KBM-7 (cell line): ENCODE results near the gene GPR34.
"Not testable (repeated sequence)": the region's sequence is repeated elsewhere in the genome, so short reads cannot be mapped to it uniquely, and the experiment has no call there.

Experiments used
- DNase-seq: peaks from one replicate; pipeline ENCODE4 v3.0.0-alpha.2; 2015
- in situ Hi-C: fragments of 300-500 bp; cut with MboI; formaldehyde crosslinking; loops from 2 replicates; pipeline ENCODE4 v1.14.3; 2020; ENCODE audit warnings: low sequenced_read_pairs, low pct_unique_long_range_greater_than_20kb, mixed read lengths

The GPR34 gene, protein sequence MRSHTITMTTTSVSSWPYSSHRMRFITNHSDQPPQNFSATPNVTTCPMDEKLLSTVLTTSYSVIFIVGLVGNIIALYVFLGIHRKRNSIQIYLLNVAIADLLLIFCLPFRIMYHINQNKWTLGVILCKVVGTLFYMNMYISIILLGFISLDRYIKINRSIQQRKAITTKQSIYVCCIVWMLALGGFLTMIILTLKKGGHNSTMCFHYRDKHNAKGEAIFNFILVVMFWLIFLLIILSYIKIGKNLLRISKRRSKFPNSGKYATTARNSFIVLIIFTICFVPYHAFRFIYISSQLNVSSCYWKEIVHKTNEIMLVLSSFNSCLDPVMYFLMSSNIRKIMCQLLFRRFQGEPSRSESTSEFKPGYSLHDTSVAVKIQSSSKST

DNA sequence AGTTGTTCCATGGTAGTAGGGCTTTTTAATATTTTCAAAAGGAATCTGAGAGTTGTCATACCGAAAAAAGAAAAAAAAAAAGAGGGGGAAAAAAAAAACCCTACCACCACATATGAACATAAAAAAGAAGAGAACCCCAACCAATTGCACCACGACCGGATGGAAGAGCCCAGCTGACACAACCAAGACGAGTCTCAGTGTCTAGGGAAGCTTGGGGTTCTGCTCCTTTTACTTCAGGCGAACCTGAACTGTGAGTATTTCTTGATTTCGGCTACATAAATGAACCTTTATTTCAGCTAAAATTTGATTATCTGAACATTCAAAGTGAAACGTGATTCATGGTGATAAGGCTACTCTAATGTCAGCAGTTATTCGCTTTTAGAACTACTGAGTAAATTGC is at the start of gene GPR34:
Gene GPR34 (plus strand): TSS at position 139 of the 400 bp plus-strand sequence. CDS start 6,661 bp downstream, outside the sequence.
- in situ Hi-C loops = no loop called here
- DNase-seq = peak; percentile 38

DNA sequence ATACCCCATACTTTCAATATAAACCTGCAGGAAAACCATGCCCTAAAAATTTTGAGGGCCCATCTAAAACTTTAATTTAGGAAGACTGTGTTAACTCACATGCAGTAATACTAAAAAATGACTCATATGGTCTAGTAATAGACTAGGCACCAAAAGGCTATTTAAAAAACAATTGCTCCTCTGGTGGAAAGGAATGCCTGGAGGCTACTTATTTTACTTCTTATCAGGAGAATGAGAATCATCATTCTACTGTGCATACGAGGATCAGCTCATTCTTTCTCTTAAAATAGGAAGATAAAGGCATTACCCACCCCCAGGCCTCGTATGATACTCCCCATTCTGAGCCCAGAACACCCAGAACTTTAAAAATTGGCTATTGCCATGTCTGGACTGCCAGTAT is 42.6 kb upstream of the GPR34 start:
- in situ Hi-C loops, DNase-seq: not testable (repeated sequence)

DNA sequence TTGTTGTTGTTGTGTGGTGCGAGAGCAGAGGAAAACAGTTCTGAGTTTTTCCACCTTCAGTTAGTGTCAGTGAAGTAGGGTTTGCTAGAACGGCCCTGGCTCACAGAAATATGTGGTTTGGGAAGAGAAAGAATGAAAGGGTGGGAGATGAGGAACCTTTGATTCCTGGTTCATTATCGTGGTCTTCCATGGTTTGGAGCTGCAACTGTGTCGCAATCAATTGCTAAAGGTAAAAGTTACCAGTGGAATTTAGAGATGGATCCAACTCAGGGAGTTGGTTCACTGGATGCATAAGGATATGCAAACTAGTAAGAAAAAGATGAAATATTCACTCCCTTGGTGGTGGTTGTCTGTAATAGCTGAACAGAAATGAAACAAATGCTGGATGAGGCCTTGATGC is 35.6 kb upstream of the GPR34 start:
- in situ Hi-C loops = no loop called here
- no peak for DNase-seq

DNA sequence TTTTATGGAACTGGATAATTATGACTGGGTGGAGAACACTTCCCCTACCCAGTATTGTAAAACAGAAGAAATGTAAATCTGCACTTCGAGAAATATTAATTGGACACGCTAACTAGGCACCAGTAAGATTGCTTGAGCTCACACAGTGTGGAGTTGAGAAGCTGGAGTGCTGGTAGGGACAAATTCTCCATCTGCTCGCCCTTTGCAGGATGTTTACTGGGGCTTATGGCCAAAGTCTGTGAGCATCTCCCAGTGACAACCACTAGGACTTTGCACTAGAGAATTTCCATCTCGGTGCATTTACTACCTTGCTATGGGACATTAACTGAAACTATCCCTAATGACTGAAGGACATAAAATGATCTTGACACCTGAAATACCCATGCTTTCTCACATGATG is 33.7 kb upstream of the GPR34 start:
- DNase-seq = no peak

DNA sequence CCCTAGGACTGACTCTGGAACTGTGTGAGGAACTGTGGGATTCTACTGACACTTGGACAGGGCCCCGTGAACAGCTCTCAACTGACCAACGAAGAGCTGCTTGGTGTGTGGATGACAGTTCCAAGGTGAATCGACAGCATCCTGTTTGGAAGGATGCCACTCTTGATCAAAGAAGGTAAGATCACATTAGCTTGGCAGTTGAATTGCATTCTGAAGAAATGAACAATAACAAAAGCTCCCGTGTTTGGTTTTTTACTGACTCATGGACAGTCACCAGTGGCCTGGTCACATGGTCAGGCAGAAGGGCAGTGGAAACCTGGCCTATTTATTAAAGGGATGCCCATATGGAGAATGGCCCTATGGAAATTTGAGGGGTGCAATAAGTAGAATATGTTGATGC is 33.1 kb upstream of the GPR34 start:
- no peak for DNase-seq
- in situ Hi-C loops = no loop called here

More for the DNA sequence above, 33.7 kb upstream of the GPR34 start:
- in situ Hi-C loops = no loop called here

DNA sequence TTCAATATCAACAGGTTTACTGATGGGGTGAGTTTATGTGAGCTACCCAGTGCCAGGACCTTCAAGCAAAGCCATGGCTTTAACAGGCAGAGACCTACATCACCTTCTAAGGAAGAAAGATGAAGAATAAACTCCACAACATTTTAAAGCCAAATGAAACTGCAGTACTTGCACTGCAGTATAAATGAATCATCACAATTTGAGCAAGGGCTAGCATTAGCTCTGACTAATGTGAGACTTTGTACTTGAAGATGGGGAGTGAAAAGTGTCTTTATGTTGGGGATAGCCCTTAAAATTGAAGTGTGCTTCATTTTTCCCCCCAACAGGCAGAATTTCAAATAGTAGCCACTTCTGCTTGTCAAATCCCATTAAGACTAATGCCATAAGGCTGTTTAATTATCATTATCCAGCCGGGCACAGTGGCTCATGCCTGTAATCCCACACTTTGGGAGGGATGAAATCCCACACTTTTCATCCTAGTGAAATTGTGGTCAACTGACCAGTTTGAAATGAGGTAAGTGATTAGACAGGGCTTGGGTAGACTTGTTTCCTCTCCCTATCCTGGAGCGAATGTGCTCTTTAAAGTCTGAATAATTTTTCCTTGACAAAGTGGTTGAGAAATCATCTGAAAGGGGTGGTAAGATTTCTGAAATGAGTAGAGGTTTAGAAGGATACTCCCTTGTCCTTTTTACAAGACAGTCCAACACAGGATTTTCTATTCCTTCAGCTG is 27.2 kb upstream of the GPR34 start:
- DNase-seq = no peak
- in situ Hi-C loops = no loop called here

DNA sequence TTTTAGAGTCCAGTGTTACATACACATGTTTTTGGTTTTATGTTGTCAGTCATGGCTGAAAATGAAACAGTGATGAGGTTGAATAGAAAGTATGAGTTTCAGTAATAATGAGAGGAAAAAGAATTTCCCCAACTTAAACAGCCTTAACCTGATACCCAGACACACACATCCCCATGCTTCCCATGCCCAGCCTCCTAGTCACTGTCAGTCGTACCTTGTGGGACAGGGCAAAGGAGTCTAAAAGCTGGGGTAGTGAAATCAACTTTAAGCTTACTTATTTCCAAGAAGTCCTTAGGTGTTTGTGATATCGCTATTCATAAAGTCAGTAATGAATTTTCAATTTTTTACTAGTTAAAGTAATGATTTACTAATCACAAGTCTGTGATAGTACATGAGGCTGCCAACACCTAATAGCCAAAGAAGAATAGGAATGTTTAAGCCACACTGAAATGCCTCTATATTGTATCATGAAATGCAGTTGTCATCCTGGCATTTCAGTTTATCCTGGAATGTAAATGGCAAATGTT is 24.3 kb upstream of the GPR34 start:
- no peak for DNase-seq
- in situ Hi-C loops = no loop called here

DNA sequence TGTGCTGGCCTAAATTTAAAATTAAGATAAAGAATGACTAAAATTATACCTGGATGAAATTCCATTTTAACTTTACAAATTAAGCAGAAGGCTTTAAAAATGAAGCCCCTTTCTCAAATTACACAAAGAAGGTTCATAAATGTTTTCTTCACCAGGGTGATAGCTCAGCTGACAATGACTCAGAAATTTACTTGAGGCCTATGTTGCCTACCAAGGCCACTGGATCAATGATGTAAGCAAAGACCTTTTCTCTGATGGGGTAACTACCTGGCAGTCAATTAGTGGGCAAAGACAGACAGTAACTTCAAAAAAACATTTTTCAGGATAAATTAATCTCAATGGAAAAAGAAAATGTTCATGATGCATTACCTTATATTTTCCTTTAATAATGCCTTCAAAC is 23.9 kb upstream of the GPR34 start:
- DNase-seq = no peak
- in situ Hi-C loops = no loop called here

DNA sequence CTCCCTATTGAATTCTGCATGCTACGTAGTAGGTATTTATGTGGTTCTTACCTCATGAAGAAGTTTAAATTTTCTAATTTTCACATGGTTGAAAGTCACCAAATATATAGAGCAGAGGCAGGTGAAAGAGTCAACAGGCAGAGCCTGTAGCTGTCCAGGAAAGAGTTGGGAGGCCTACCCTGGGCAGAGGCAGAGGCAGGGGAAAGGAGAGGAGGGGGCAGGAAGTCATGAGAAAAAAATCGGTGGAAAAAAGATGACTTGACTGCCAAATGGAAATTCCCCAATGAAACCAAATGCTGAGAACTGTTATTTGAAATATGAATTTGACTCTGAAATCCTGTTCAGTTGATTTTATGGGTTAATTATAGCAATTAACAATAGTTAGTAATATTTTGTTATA is 23.1 kb upstream of the GPR34 start:
- no peak for DNase-seq
- in situ Hi-C loops = no loop called here

DNA sequence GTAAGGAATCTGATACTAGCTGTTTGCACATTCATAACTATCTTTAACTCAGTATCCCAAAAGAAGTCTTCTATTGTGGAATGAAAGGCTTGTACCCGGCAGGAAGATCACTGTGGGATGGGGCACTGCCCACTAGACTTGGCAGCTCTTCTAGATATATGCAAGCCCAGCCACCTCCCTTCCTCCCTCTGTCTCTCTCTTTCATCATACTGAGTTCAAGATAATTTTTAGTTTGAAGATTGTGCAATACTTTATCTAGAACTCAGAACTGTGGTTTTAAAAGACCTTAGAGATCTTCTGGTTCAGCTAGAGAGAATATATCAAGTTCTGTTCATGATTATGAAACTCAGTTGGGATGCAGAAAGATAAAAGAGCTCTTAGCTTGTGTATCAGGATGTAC is 22.5 kb upstream of the GPR34 start:
- peak; percentile 63 for DNase-seq
- in situ Hi-C loops = no loop called here

DNA sequence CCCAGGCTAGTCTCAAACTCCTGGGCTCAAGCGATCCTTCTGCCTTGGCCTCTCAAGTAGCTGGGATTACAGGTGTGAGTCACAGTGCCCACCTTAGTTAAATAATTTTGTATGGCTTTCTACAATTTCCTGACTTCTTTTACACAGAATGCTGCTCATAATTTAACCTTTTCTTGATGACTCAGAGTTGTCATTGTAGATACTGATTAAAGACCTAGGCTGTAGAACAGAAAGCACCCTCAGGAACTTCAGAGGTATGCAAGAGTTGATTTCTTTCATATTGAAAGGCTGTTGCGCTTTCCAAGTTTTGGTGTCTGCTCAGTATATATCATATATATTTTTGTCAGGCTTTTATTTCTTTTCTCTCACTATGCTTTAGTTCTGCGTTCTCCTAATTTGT is 21.1 kb upstream of the GPR34 start:
- in situ Hi-C loops = no loop called here
- DNase-seq = no peak

DNA sequence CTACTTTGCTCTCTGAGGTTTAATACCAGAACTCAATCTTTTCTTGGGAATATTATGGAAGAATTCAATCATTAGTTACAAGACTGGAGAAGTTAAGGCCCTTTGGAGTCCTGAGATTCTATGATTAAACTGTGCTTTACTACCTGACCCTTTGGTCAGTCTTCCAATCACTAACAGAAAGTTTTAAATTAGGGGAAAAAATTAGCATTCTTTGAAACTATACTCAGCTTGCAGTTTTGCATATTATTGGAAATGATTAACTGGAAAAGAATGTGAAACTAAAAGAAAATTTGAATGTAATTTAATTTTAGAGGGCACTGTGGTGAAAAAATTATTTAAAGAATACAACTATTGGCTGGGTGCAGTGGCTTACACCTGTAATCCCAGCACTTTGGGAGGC is 18.7 kb upstream of the GPR34 start:
- in situ Hi-C loops = no loop called here

DNA sequence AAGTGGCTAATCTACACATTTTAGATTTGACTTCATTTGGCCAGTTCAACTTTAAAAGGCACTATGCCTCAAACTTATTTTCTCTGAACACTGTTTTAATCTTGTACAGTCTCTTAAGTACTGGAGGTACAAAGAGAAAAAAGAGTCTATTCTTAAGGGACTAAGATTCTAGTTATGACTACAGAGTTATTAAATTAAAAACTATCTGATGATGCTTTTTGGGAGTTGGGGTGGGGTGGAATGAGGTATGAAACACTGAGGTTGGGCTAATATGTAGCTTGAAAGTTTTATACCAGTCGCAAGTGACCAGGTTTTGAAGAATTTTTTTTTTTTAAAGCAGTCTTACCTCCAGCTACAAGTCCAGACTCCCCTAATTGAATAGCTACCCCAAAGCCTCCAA is 17.7 kb upstream of the GPR34 start:
- in situ Hi-C loops = no loop called here
- DNase-seq = no peak

More for the DNA sequence above, 18.7 kb upstream of the GPR34 start:
- no peak for DNase-seq

DNA sequence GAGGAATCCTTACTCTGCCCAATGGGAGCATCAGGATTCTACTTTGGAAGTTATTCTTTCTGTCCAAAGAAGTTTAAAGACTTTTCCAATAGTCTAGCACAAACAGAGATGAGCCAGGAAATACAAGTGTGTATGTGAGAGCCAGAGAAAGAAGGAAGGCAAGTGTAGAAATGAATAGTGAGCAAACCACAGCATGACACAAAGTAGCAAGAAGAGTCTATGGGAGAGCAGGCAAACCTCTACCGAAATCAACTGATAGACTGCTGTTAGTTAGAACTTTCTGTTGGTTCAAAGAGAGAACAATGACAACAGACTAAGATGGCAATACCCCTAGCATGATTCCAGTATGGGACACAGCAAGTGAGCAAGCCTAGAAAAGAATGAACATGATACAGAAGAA is 16.1 kb upstream of the GPR34 start:
- in situ Hi-C loops = no loop called here
- DNase-seq = no peak

DNA sequence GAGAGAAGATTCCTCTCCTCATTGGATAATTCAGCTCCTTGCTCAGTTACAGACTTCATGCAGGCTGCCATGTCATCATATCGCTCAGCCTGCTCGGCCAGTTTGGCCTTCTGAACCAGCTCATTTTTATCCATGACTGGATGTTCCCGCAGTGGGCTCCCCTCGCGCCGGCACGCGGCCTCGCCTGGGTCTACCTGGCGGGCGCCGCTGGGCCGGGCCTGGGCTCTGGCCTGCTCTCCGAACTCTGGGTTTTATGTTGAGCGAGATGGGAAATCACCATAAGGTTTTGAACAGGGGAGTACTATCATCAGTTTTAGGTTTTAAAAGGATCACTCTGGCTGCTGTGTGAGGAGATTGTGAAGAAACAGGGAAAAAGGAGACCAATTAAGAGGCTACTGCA is 12.4 kb upstream of the GPR34 start:
- in situ Hi-C loops = not testable (repeated sequence)

DNA sequence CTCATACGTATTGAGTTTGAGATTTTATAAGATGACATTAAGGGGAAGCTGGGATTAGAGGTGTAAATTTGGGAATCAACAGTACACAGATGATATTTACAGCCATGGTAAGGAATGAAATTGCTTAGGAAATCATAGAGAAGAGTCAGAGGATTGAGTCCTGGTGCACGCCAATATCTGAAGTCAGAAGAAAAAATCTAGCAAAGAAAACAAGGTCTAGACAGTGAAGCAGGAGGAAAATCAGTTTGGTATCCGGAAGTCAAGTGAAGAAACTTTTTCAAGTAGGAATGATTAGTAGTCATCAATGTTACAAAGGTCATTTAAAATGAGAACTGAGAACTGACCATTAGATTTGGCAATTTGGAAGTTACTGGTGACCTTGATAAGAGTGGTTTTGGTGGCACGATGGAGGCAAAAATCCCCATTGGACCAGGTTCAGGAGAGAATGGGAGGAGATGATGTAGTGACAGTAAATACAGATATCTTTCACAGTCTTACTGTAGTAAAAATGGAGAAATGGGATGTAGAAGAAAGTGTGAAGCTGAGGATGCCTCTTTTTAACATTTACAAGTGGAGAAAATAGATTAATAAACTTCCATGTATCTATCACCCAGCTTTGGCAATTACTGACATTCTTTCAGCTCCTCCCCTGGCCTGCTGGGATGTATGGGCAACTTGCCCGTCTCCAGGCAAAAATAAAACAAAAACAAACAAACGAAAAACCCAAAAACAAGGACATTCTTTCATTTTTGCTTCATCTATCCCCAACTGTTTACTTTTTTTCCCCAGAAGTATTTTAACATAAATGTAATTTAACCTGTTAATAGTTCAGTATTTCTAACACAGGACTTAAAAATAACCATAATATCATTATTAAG is 11.4 kb upstream of the GPR34 start:
- DNase-seq = no peak
- in situ Hi-C loops = no loop called here

More for the DNA sequence above, 12.4 kb upstream of the GPR34 start:
- not testable (repeated sequence) for DNase-seq

DNA sequence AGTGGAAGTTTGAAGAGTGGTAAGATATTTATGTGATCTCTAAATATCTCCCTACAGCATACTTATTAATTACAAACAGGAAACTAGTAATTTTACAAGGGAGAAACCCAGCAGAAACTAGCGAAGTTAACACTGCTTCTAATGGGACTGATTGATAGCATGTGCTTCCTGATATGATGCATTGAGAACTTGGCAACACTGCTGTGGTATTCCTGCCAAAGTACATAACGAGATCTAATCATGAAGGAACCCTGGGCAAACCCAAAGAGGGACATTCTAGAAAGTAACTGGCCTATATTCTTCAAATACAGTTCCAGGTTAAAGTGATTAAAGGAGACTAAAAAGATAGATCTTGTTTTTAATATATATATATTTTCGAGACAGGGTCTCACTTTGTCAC is 4.6 kb upstream of the GPR34 start:
- in situ Hi-C loops = no loop called here
- no peak for DNase-seq

DNA sequence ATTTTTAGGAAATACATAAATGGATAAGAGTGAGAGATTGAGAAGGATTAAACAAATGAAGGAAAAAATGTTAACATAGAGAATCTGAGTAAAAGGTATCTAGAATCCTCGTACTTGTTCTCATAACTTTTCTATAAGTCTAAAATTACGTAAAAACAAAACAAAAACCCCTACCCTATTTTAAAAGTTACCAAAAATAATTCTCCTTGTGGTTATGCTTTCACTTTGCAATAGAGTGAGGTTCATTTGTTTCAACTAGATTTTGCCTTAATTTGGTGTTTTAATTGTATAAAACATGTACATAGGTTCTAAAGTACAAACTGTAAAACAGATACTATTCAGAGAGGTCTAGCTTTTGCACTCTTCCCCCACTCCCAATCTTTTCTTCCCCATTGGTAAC is 3.8 kb upstream of the GPR34 start:
- in situ Hi-C loops = no loop called here
- no peak for DNase-seq

DNA sequence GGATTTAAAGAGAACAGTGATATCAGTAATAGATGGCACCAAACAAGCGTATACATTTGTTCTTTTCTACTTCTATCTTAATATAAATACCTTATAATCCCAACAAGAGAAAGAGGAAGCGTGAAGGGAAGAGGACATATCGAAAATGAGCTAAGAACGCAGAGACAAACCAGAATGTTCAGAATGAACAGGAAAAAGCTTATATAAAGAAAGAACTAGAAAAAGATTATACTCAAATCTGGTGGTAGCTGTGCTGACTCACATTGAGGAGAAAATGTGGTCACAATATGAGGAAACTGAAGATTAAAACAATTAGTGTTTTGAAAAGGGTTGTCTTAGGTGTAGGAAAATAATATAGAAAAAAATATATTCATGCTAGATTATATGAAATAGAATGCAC is 2.0 kb upstream of the GPR34 start:
- in situ Hi-C loops = no loop called here

More for the DNA sequence above, 2.0 kb upstream of the GPR34 start:
- DNase-seq = peak; percentile 54
